HepG2 (cell line): ENCODE results near the gene MED22. TPM values are rescaled to one million over a fixed set of nuclear protein-coding genes. Genes with fewer than 3 reads are reported as not detected.
A peak's percentile ranks its signal among the peaks of the same experiment; 100 is the strongest.

Source experiments
- ATAC-seq: fragments of 200-7000 bp; cut with Tn5 transposase; 3 replicates; pipeline ENCODE4 v1.9.1; 2020; ENCODE audit warnings: mild to moderate bottlenecking, moderate library complexity
- BruUV-seq: library from RNA; stranded (reverse); fragments of 400-500 nt; replicated peaks from 2 replicates; lab custom pipeline; 2021; lab: Mats Ljungman, UMichigan
- CTCF ChIA-PET: fragments of 300-600 bp; formaldehyde crosslinking; extraction: SDS; loops from one replicate; lab custom pipeline; 2021; ENCODE audit warnings: low total read pairs, inconsistent platforms, low intra/inter-chr PET ratio; lab: Yijun Ruan, JAX
- POLR2A ChIA-PET: fragments of 350-600 bp; sonication (Branson Sonifier 250); formaldehyde crosslinking; loops from one replicate; lab custom pipeline; 2020; ENCODE audit warnings: antibody characterized with exemption, inconsistent platforms; lab: Yijun Ruan, JAX
- DNase-seq: peaks from one replicate; pipeline ENCODE4 v3.0.0-alpha.2; 2015; ENCODE audit warnings: low spot score
- FAIRE-seq: peaks from 3 replicates; lab custom pipeline; 2011; peaks lifted over from hg19 to GRCh38; lab: Jason Lieb, UNC
- H2AFZ ChIP-seq: one replicate; pipeline ENCODE4 v1.6.1; 2011; ENCODE audit warnings: low read length, inconsistent platforms
- H3K27ac ChIP-seq: fragments of 300-600 bp; 3 replicates; pipeline ENCODE4 v1.8.0; 2011; ENCODE audit warnings: mixed run types, mild to moderate bottlenecking, mixed read lengths, low read length, inconsistent platforms; ENCODE audit not compliant: insufficient read depth; ENCODE audit errors: extremely low read length
- H3K27me3 ChIP-seq, 2 experiments: fragments of 200-600 bp in 1 of 2; 2 replicates in 1 of 2; 3 replicates in 1 of 2; pipeline versions ENCODE4 v1.6.0 to v1.8.0; 2011; ENCODE audit warnings: low read length in 2 of 2, mild to moderate bottlenecking in 2 of 2, moderate library complexity in 2 of 2, inconsistent platforms in 1 of 2; ENCODE audit not compliant: insufficient read depth in 2 of 2, control insufficient read depth in 1 of 2
- H3K36me3 ChIP-seq, 2 experiments: fragments of 200-600 bp in 1 of 2; replicated peaks in 1 of 2; 2 replicates in 1 of 2; 3 replicates in 1 of 2; pipeline versions ENCODE4 v1.5.1 to v1.8.0; 2011; ENCODE audit warnings: low read length in 2 of 2, inconsistent platforms in 1 of 2; ENCODE audit not compliant: insufficient read depth in 2 of 2, control insufficient read depth in 1 of 2
- H3K4me1 ChIP-seq: 2 replicates; pipeline ENCODE4 v1.5.1; 2012; ENCODE audit warnings: low read length, inconsistent platforms; ENCODE audit not compliant: insufficient read depth
- H3K4me2 ChIP-seq: 2 replicates; pipeline ENCODE4 v1.6.0; 2011; ENCODE audit warnings: low read depth, low read length, inconsistent platforms
- H3K4me3 ChIP-seq, 3 experiments: fragments of 200-600 bp in 1 of 3; sonication (generic), shearing (Covaris generic) in 1 of 3; replicated peaks in 1 of 3; 2 replicates each; pipeline ENCODE4 v1.5.1; 2011 to 2016; ENCODE audit warnings: low read length in 3 of 3, inconsistent platforms in 2 of 3, low read depth in 2 of 3, mild to moderate bottlenecking in 2 of 3, control low read depth in 1 of 3, mixed read lengths in 1 of 3; ENCODE audit not compliant: insufficient read depth in 1 of 3
- H3K79me2 ChIP-seq: one replicate; pipeline ENCODE4 v1.6.1; 2011; ENCODE audit warnings: low read length, inconsistent platforms; ENCODE audit not compliant: insufficient read depth
- H3K9ac ChIP-seq: 2 replicates; pipeline ENCODE4 v1.6.0; 2011; ENCODE audit warnings: mild to moderate bottlenecking, low read depth, low read length, inconsistent platforms; ENCODE audit not compliant: insufficient read depth
- H3K9me3 ChIP-seq: 2 replicates; pipeline ENCODE4 v1.5.1; 2012; ENCODE audit warnings: mild to moderate bottlenecking, low read length
- H4K20me1 ChIP-seq: 2 replicates; pipeline ENCODE4 v1.6.0; 2011; ENCODE audit warnings: inconsistent platforms, mild to moderate bottlenecking, low read length, moderate library complexity; ENCODE audit not compliant: insufficient read depth
- ATF7-NPFF ChIP-seq: sonication (generic); formaldehyde crosslinking; IDR thresholded peaks from 2 replicates; pipeline ENCODE4 v1.8.1; 2023; ENCODE audit warnings: mild to moderate bottlenecking, low read depth, missing genetic modification reagents, moderate library complexity
- HDAC1 ChIP-seq: sonication (generic); formaldehyde crosslinking; IDR thresholded peaks from 2 replicates; pipeline ENCODE4 v1.5.1; 2020; ENCODE audit warnings: mild to moderate bottlenecking, missing genetic modification reagents
- HES4 ChIP-seq: sonication (generic); formaldehyde crosslinking; IDR thresholded peaks from 2 replicates; pipeline ENCODE4 v1.9.0; 2021; ENCODE audit warnings: mild to moderate bottlenecking, missing genetic modification reagents, borderline replicate concordance
- MAFF ChIP-seq: IDR thresholded peaks from 2 replicates; pipeline ENCODE4 v1.6.1; 2011; ENCODE audit warnings: low read depth, low read length, improper control_type of control experiment
- MYNN ChIP-seq: sonication (generic); formaldehyde crosslinking; IDR thresholded peaks from 2 replicates; pipeline ENCODE4 v1.4.0; 2020; ENCODE audit warnings: mild to moderate bottlenecking, low read depth, missing genetic modification reagents
- NFIC ChIP-seq: IDR thresholded peaks from 2 replicates; pipeline ENCODE4 v1.6.1; 2012; ENCODE audit warnings: mild to moderate bottlenecking, low read length, inconsistent platforms
- PAX8 ChIP-seq: sonication (generic); formaldehyde crosslinking; IDR thresholded peaks from 2 replicates; pipeline ENCODE4 v1.8.0; 2022; ENCODE audit warnings: mild to moderate bottlenecking, missing genetic modification reagents, borderline replicate concordance
- REL ChIP-seq: sonication (generic); formaldehyde crosslinking; conservative IDR thresholded peaks from 2 replicates; pipeline ENCODE4 v1.8.0; 2022; ENCODE audit warnings: mild to moderate bottlenecking, missing genetic modification reagents, moderate library complexity
- SNAPC5 ChIP-seq: sonication (generic); formaldehyde crosslinking; IDR thresholded peaks from 2 replicates; pipeline ENCODE4 v1.8.1; 2023; ENCODE audit warnings: mild to moderate bottlenecking, missing genetic modification reagents, borderline replicate concordance
- TAF1 ChIP-seq: sonication (generic); formaldehyde crosslinking; IDR thresholded peaks from 2 replicates; pipeline ENCODE4 v1.4.0; 2020; ENCODE audit warnings: missing genetic modification reagents
- TBX2 ChIP-seq: sonication (generic); formaldehyde crosslinking; IDR thresholded peaks from 2 replicates; pipeline ENCODE4 v1.5.0; 2020; ENCODE audit warnings: missing genetic modification reagents, mild to moderate bottlenecking, borderline replicate concordance
- ZC3H4 ChIP-seq: sonication (generic); formaldehyde crosslinking; IDR thresholded peaks from 2 replicates; pipeline ENCODE4 v1.4.0; 2020; ENCODE audit warnings: missing genetic modification reagents, borderline replicate concordance
- ZNF317 ChIP-seq: sonication (generic); formaldehyde crosslinking; IDR thresholded peaks from 2 replicates; pipeline ENCODE4 v1.5.0; 2020; ENCODE audit warnings: mild to moderate bottlenecking, missing genetic modification reagents
- ZNF678 ChIP-seq: sonication (generic); formaldehyde crosslinking; IDR thresholded peaks from 2 replicates; pipeline ENCODE4 v1.4.0; 2020; ENCODE audit warnings: mild to moderate bottlenecking, missing genetic modification reagents
- ZNF687 ChIP-seq: sonication (generic); formaldehyde crosslinking; IDR thresholded peaks from 2 replicates; pipeline ENCODE4 v1.5.1; 2020; ENCODE audit warnings: mild to moderate bottlenecking, missing genetic modification reagents, moderate library complexity
- ZNF839 ChIP-seq: sonication (generic); formaldehyde crosslinking; IDR thresholded peaks from 2 replicates; pipeline ENCODE4 v1.4.0; 2020; ENCODE audit warnings: missing genetic modification reagents, mild to moderate bottlenecking, borderline replicate concordance
- WGBS: methylation state at CpG from one replicate; pipeline ENCODE4 v1.1.6; 2017; ENCODE audit warnings: low lambda C conversion rate; 5-methylcytosine and 5-hydroxymethylcytosine counted together
- in situ Hi-C: cut with HindIII; loops from 2 replicates; pipeline ENCODE4 v1.10.0; 2017; ENCODE audit warnings: low pct_unique_long_range_greater_than_20kb; ENCODE audit not compliant: extremely low pct_ligation_motif_present
- intact Hi-C: fragments of 100-400 bp; cut with micrococcal nuclease; formaldehyde crosslinking; loops from one replicate; pipeline ENCODE4 v1.10.0; 2022; ENCODE audit not compliant: unreplicated experiment
- polyA plus RNA-seq, 8 experiments: library from polyadenylated mRNA; depleted of rRNA in 3 of 8; stranded (reverse) in 7 of 8; unstranded in 1 of 8; fragments of >200 nt; fragmentation: Illumina TruSeq in 4 of 8; extraction: Trizol in 4 of 8; gene quantifications; 2 replicates each; pipeline versions ENCODE4 v1.2.1 to v1.2.3, GENCODE V29; 2011 to 2016; ENCODE audit warnings: low read depth in 4 of 8, missing spikeins in 1 of 8, mixed read lengths in 1 of 8; ENCODE audit not compliant: insufficient read depth in 1 of 8
- total RNA-seq, 5 experiments: library from RNA; depleted of rRNA; stranded (reverse); fragments of >200 nt; fragmentation: Illumina TruSeq; extraction: Trizol; gene quantifications; 2 replicates each; pipeline ENCODE4 v1.2.3, GENCODE V29; 2016; ENCODE audit warnings: low read depth in 1 of 5
- TF ChIP-seq, protein P1 (sequence below): sonication (generic); formaldehyde crosslinking; IDR thresholded peaks from 2 replicates; pipeline ENCODE4 v1.4.0; 2020; ENCODE audit warnings: missing genetic modification reagents
- TF ChIP-seq, protein P2 (sequence below): sonication (generic); formaldehyde crosslinking; IDR thresholded peaks from 2 replicates; pipeline ENCODE4 v1.9.0; 2021; ENCODE audit warnings: missing genetic modification reagents, mild to moderate bottlenecking, borderline replicate concordance

MED22 gene
- total and polyA plus RNA-seq, 2 of the 13 experiments (the other 11 are each of a cell fraction or from before 2014, with no cell fraction given), result 15.8 to 22.1 TPM

DNA sequence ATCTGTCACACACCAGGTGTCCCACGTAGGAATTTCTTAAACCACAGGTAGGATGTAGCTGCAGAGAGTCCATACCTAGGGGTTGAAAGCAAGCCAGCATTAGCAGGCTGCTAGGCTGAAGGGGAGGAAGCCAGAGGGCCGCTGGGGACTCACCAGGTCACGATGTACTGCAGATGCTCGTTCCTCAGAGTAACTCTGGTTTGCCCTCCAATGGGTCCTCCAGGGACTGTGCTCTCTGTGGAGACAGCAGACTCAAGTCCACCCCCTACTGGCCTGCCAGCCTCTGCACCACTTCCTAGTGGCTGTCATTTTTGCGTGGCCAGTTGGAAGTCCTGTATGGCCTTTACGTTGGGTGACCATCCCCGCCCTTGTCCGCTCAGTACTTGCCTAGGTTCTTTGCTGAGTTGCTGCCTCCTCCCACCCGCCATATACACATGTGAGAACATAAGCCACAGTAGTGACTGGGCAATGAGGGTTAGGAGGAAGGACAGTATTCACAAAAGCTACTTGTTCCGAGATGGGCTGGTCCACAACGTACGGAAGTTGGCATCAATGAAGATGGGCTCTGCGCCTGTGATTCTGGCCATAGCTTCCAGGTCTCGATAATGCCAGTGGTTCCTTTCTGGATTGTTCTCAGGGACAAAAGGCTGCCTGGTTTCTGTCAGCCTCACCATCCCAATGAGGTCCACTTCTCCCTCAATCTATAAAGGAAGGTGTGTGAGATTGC lies 4.1 kb upstream of the MED22 start:
- Histone ChIP-seq H3K79me2 (peaks cover 32% of the 10 kb centered on the region), H3K36me3 (peaks cover 18 to 43% of the 10 kb centered on the region in 2 experiments), H3K27me3 (no peaks in the 10 kb centered on the region; a peak in 1 of 5 replicates), H4K20me1 (peaks cover 19% of the 10 kb centered on the region), H3K27ac (no peak overlapping the region), H3K4me1 (peaks cover 38% of the 10 kb centered on the region), H2AFZ (no peak overlapping the region), H3K9ac (no peak overlapping the region), H3K4me2 (no peak overlapping the region), H3K9me3 (no peaks in the 10 kb centered on the region), H3K4me3 (no peak overlapping the region)
- CTCF ChIA-PET, result no interaction called here
- FAIRE-seq (peak; percentile 81), ATAC-seq (peak; percentile 39), DNase-seq (peak; percentile 74)
- no TSS peak for BruUV-seq
- intact Hi-C loops (no loop called here), in situ Hi-C loops (no loop called here)
- 94% methylated on average over 12 of the region's 14 CpGs for WGBS
- POLR2A ChIA-PET, result interaction anchor here (1.6 kb wide), 1 partner anchor 321 kb away, joined by 6 read pairs; the partner anchor contains the start of gene GTF3C5
- TF ChIP-seq REL (no peak), ATF7-NPFF (CRISPR knock-in tag) (no peak), MYNN (CRISPR knock-in tag) (no peak), HES4 (CRISPR knock-in tag) (no peak), PAX8 (CRISPR knock-in tag) (no peak), SNAPC5 (no peak), TAF1 (no peak), MAFF (no peak), ZNF678 (CRISPR knock-in tag) (0 out of 2 replicates have a peak, but pooled peaks have one; percentile 43), ZNF839 (CRISPR knock-in tag) (no peak), TBX2 (CRISPR knock-in tag) (no peak), HDAC1 (CRISPR knock-in tag) (no peak), ZNF317 (no peak), ZC3H4 (CRISPR knock-in tag) (no peak), NFIC (no peak), ZNF687 (peak; percentile 42; the same call in 1 of the 2 replicates)
- TF ChIP-seq, protein P1, sequence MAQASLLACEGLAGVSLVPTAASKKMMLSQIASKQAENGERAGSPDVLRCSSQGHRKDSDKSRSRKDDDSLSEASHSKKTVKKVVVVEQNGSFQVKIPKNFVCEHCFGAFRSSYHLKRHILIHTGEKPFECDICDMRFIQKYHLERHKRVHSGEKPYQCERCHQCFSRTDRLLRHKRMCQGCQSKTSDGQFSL, result no peak
- TF ChIP-seq, protein P2, sequence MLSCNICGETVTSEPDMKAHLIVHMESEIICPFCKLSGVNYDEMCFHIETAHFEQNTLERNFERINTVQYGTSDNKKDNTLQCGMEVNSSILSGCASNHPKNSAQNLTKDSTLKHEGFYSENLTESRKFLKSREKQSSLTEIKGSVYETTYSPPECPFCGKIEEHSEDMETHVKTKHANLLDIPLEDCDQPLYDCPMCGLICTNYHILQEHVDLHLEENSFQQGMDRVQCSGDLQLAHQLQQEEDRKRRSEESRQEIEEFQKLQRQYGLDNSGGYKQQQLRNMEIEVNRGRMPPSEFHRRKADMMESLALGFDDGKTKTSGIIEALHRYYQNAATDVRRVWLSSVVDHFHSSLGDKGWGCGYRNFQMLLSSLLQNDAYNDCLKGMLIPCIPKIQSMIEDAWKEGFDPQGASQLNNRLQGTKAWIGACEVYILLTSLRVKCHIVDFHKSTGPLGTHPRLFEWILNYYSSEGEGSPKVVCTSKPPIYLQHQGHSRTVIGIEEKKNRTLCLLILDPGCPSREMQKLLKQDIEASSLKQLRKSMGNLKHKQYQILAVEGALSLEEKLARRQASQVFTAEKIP (CRISPR knock-in tag), result no peak
